GM12878 (cell line): ENCODE measurements around the gene DVL2. TPM values are rescaled to one million over a fixed set of nuclear protein-coding genes. Genes with fewer than 3 reads are reported as not detected.

Experiments
- BCL11A ChIP-seq: IDR thresholded peaks from 2 replicates; pipeline ENCODE4 v1.6.1; 2011; ENCODE audit warnings: low read depth, low read length
- BCL3 ChIP-seq: IDR thresholded peaks from 2 replicates; pipeline ENCODE4 v1.6.1; 2011; ENCODE audit warnings: borderline replicate concordance, low read depth, mild to moderate bottlenecking, moderate library complexity, low read length; ENCODE audit not compliant: insufficient read depth, poor library complexity, severe bottlenecking
- BCLAF1 ChIP-seq: fragments of 450-650 bp; IDR thresholded peaks from 2 replicates; pipeline ENCODE4 v1.6.1; 2017; ENCODE audit warnings: antibody characterized with exemption, mild to moderate bottlenecking, moderate library complexity
- CEBPB ChIP-seq, 2 experiments: fragments of 150-350 bp in 1 of 2; IDR thresholded peaks; 2 replicates each; pipeline ENCODE4 v1.6.1; 2012 to 2014; ENCODE audit warnings: low read depth in 2 of 2, low read length in 2 of 2, borderline replicate concordance in 1 of 2, inconsistent platforms in 1 of 2
- CHD1 ChIP-seq: IDR thresholded peaks from 2 replicates; pipeline ENCODE4 v1.6.1; 2012; ENCODE audit warnings: low read depth, low read length, improper control_type of control experiment
- CHD2 ChIP-seq: IDR thresholded peaks from 2 replicates; pipeline ENCODE4 v1.6.1; 2011; ENCODE audit warnings: low read depth, low read length, improper control_type of control experiment, borderline replicate concordance
- CHD4 ChIP-seq: fragments of 200-600 bp; sonication (generic); IDR thresholded peaks from 2 replicates; pipeline ENCODE4 v1.6.1; 2016; ENCODE audit warnings: mild to moderate bottlenecking
- CTCF ChIP-seq, 3 experiments: IDR thresholded peaks in 2 of 3; conservative IDR thresholded peaks in 1 of 3; 2 replicates each; pipeline ENCODE4 v1.5.1; 2011; ENCODE audit warnings: low read depth in 3 of 3, low read length in 3 of 3, mild to moderate bottlenecking in 3 of 3, control low read depth in 2 of 3, moderate library complexity in 2 of 3, inconsistent platforms in 1 of 3, mixed read lengths in 1 of 3; ENCODE audit not compliant: control insufficient read depth in 2 of 3, insufficient read depth in 1 of 3; ENCODE audit errors: extremely low read depth in 1 of 3
- ESRRA ChIP-seq: IDR thresholded peaks from 2 replicates; pipeline ENCODE4 v1.6.1; 2012; ENCODE audit warnings: mild to moderate bottlenecking, low read length, improper control_type of control experiment
- HDGF ChIP-seq: fragments of 450-650 bp; IDR thresholded peaks from 2 replicates; pipeline ENCODE4 v1.6.1; 2016; ENCODE audit warnings: antibody characterized with exemption
- MAX ChIP-seq: IDR thresholded peaks from 2 replicates; pipeline ENCODE4 v1.6.1; 2012; ENCODE audit warnings: low read depth, low read length, improper control_type of control experiment
- MEF2A ChIP-seq: IDR thresholded peaks from 2 replicates; pipeline ENCODE4 v1.6.1; 2011; ENCODE audit warnings: low read depth, mild to moderate bottlenecking, low read length, moderate library complexity; ENCODE audit not compliant: insufficient read depth
- MYC ChIP-seq: IDR thresholded peaks from 2 replicates; pipeline ENCODE4 v1.6.1; 2011; ENCODE audit warnings: mild to moderate bottlenecking, low read length, moderate library complexity, inconsistent platforms; ENCODE audit not compliant: insufficient read depth, insufficient replicate concordance, insufficient read length, severe bottlenecking
- PKNOX1 ChIP-seq: fragments of 450-650 bp; IDR thresholded peaks from 2 replicates; pipeline ENCODE4 v1.6.1; 2016; ENCODE audit warnings: mild to moderate bottlenecking
- POU2F2 ChIP-seq: IDR thresholded peaks from 3 replicates; pipeline ENCODE4 v1.6.1; 2011; ENCODE audit warnings: low read depth, mild to moderate bottlenecking, low read length, borderline replicate concordance
- RAD21 ChIP-seq: IDR thresholded peaks from 2 replicates; pipeline ENCODE4 v1.6.1; 2011; ENCODE audit warnings: mild to moderate bottlenecking, low read depth, low read length, moderate library complexity; ENCODE audit not compliant: insufficient read depth
- RFX5 ChIP-seq: IDR thresholded peaks from 2 replicates; pipeline ENCODE4 v1.6.1; 2011; ENCODE audit warnings: low read depth, low read length, improper control_type of control experiment
- STAT3 ChIP-seq: IDR thresholded peaks from 2 replicates; pipeline ENCODE4 v1.6.1; 2011; ENCODE audit warnings: low read depth, low read length, improper control_type of control experiment
- SUZ12 ChIP-seq: fragments of 200-600 bp; sonication (generic); IDR thresholded peaks from one replicate; pipeline ENCODE4 v1.6.1; 2018; ENCODE audit warnings: antibody characterized with exemption, mild to moderate bottlenecking; ENCODE audit not compliant: unreplicated experiment
- TCF3 ChIP-seq: IDR thresholded peaks from 2 replicates; pipeline ENCODE4 v1.6.1; 2012; ENCODE audit warnings: low read depth, mild to moderate bottlenecking, low read length, borderline replicate concordance; ENCODE audit not compliant: insufficient read depth
- WRNIP1 ChIP-seq: IDR thresholded peaks from 2 replicates; pipeline ENCODE4 v1.6.1; 2011; ENCODE audit warnings: low read depth, low read length, improper control_type of control experiment, borderline replicate concordance
- ZNF207 ChIP-seq: fragments of 450-650 bp; IDR thresholded peaks from 2 replicates; pipeline ENCODE4 v1.6.1; 2014; ENCODE audit warnings: antibody characterized with exemption, mild to moderate bottlenecking, borderline replicate concordance
- polyA plus RNA-seq, 11 experiments: library from polyadenylated mRNA; depleted of rRNA in 4 of 11; unstranded in 6 of 11; stranded (reverse) in 5 of 11; fragments of >200 nt; fragmentation: Nextera tagmentation in 4 of 11; fragmentation: Illumina TruSeq in 1 of 11; extraction: Ambion mirVana in 4 of 11; extraction: Trizol in 1 of 11; gene quantifications; 1 replicate in 1 of 11; 2 replicates in 10 of 11; pipeline versions ENCODE4 v1.2.1 to v1.2.3, GENCODE V29; 2011 to 2016; ENCODE audit warnings: inconsistent platforms in 2 of 11, missing spikeins in 2 of 11, low read depth in 1 of 11
- total RNA-seq, 4 experiments: library from RNA; depleted of rRNA in 3 of 4; stranded (reverse); fragments of >200 nt in 3 of 4; fragmentation: Illumina TruSeq in 1 of 4; extraction: Trizol in 1 of 4; gene quantifications; 2 replicates each; pipeline versions ENCODE4 v1.2.1 to v1.2.3, GENCODE V29; 2013 to 2021

DVL2 gene
- total and polyA plus RNA-seq, 10 of the 15 experiments (the other 5 are each of a cell fraction or from before 2014, with no cell fraction given) = 0.97 to 44.8 (median 23.2) TPM

GRCh38 chr17:7191571-7192270, 42.6 kb downstream of the DVL2 start (continued):
- no peak for TF ChIP-seq MEF2A
- no peak for TF ChIP-seq ZNF207
- TF ChIP-seq SUZ12 = no peak
- TF ChIP-seq TCF3 = peak; percentile 44; the same call in 1 of the 2 replicates
- no peak for TF ChIP-seq CEBPB (IDR thresholded peaks at IDR 0.05; ENCODE audit: borderline replicate concordance in 1 of 2, low read depth in 2 of 2, low read length in 2 of 2)
- TF ChIP-seq BCL11A = no peak
- TF ChIP-seq WRNIP1 = no peak
- no peak for TF ChIP-seq BCLAF1
- TF ChIP-seq PKNOX1 = no peak
- TF ChIP-seq BCL3 = no peak
- 0 out of 2 replicates have a peak, but pooled peaks have one; percentile 15 for TF ChIP-seq CHD2
- TF ChIP-seq POU2F2 = no peak
- TF ChIP-seq CHD4 = no peak
- no peak for TF ChIP-seq RAD21
- TF ChIP-seq CHD1 = no peak
- TF ChIP-seq HDGF = no peak
- TF ChIP-seq MYC = no peak
- TF ChIP-seq RFX5 = no peak
- no peak for TF ChIP-seq STAT3
- TF ChIP-seq ESRRA = no peak
- TF ChIP-seq CTCF (IDR thresholded peaks at IDR 0.05 in 2 of 3, conservative IDR thresholded peaks at IDR 0.05 in 1 of 3; ENCODE audit: control insufficient read depth in 2 of 3, extremely low read depth in 1 of 3, insufficient read depth in 1 of 3, low read depth in 3 of 3, low read length in 3 of 3) = no peak
- no peak for TF ChIP-seq MAX
